Superior temporal gyrus (tissue), 1 donor: Measurements from ENCODE around the gene ISYNA1.
A peak's percentile ranks its signal among the peaks of the same experiment; 100 is the strongest.
"Not testable (repeated sequence)": the region's sequence is repeated elsewhere in the genome, so short reads cannot be mapped to it uniquely, and the experiment has no call there.

Experiments
- DNase-seq: peaks from one replicate; pipeline ENCODE4 v3.0.0-alpha.2; 2016; ENCODE audit errors: extremely low spot score

ISYNA1 gene

DNA sequence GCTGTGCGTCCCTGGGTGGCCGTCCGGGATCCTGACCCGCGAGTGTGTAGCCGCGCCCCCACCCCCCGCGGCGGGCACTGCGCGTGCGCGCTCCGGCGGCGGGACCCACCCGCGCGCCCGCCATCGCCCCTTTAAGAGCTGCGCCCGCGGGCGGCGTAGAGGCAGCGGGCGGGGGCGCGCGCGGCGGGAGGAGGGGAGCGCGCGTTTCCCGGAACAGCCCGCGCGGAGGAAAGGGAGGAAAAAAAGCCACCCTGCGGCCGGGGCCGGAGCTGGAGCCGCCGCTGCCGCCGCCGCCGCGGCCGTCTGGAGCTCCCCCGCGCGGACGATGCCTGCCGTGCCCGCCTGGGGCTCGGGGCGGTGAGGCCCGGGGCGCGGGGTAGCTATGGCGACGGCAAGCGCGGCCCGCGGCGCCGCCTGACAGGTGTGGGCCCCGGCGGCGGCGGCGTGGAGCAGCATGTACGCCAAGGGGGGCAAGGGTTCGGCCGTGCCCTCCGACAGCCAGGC is 18.7 kb downstream of the ISYNA1 start, which contains the start of gene SSBP4:
Gene SSBP4 (plus strand): TSS at position 204 of the 504 bp plus-strand sequence. CDS start 251 bp downstream, at position 455.
- DNase-seq, result peak; percentile 62

DNA sequence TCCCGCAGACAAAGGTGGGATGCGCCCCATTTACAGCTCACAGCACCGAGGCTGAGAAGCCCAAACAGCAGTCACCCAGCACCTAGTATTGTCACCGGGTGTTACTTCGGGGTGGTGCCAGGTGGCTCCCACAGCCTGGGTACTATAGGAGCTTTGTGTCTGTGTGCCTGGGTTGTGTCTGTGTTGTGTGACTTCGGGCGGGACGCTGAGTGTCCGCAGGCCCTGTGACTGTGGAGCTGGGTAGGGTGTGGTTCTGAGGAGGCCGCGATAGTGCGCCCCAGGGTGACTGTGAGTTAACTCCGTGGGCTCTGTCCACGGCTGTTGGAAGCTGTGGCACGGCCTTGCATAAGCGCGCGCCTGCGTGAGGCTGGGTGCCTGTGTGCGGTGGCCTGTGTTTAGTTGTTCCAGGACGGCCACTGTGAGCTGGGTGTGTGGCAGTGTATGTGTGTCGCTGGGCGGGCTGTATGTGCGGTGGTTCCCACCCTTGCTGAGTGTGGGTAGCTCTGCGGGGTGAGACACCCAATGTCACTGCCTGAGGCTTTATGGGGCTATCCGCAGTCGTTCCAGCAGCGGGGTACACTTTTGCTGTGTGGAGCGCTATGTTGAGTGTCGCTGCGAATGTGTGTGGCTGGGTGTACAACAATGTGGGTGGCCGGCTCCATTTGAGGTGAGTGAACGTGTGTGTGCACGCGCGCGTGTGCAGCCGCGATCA is 19.3 kb downstream of the ISYNA1 start:
- peak; percentile 53 for DNase-seq

DNA sequence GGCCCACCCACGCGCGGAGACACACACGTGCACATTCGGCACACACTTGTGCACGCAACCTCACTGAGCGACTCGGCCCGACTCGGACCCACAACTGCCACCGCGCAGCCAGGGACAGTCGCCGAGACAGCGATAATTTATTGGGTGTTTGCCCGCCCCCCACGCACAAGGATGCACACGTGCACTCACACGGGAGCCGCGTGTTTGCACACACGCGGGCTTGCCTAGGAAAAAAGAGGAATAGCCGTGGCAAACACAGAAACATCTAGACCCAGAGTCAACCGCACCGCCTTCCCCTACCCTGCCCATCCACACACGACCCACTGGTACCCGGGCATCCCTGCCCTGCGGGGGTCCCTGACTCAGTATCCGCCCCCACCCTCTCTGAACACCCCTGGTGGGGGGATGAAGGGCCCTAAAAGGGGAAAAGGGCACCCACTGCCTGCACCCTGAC is 19.9 kb downstream of the ISYNA1 start:
- no peak for DNase-seq

- no peak for DNase-seq
Measured at GRCh38 chr19:18417250-18418028, 20.5 kb downstream of the ISYNA1 start.

GRCh38 chr19:18416778-18417249 is 21.1 kb downstream of the ISYNA1 start:
- DNase-seq, result peak; percentile 64

- peak; percentile 36 for DNase-seq
Measured at GRCh38 chr19:18415178-18415867, 22.6 kb downstream of the ISYNA1 start.

DNA sequence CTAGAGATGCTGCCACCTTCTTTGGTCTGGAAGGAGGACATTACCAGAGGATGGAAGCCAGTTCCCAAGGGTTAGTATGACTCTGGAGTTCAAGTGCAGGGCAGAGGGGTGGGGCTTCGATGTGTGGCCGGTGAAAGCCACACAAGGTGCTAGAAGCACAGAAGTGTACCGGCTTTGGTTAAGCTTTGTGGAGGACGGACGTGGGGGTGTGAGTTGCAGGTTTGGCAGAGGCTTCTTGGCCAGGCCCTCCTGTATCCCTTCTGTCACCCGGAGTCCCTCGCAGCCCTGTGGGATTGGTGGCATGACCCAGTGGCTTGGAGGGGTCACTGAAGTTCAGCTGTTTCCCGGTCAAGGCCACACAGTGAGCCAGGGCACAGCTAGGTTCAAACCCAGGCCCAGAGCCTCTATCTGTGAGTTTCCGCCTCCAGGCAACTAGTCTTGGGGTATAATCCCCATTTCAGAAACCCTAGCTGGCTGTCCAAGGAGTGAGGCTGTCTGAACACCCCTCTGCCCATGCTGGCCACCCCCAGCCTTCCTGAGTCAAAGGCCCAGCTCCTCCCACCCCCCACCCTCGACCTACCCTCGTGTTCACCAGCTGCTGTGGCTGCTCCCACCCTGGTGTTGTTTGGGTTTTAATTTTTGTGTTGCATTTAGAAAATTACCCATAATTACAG is 23.3 kb downstream of the ISYNA1 start:
- no peak for DNase-seq

GRCh38 chr19:18412610-18413239 is 25.2 kb downstream of the ISYNA1 start:
- DNase-seq, result no peak

GRCh38 chr19:18408053-18408476 is 29.9 kb downstream of the ISYNA1 start:
- no peak for DNase-seq

GRCh38 chr19:18406749-18407148 is 31.2 kb downstream of the ISYNA1 start:
- DNase-seq, result no peak

GRCh38 chr19:18405754-18406153 is 32.2 kb downstream of the ISYNA1 start:
- not testable (repeated sequence) for DNase-seq

- not testable (repeated sequence) for DNase-seq
Measured at GRCh38 chr19:18402455-18403248, 35.3 kb downstream of the ISYNA1 start.

- DNase-seq, result no peak
Measured at GRCh38 chr19:18401580-18402112, 36.3 kb downstream of the ISYNA1 start.

GRCh38 chr19:18399008-18399407 is 38.9 kb downstream of the ISYNA1 start:
- no peak for DNase-seq

- no peak for DNase-seq
Measured at GRCh38 chr19:18397242-18398202, 40.4 kb downstream of the ISYNA1 start, which contains the start of gene LRRC25. Gene LRRC25, minus strand, starts transcription at chr19:18397622. Its CDS starts 659 bp downstream, at chr19:18396963.

DNA sequence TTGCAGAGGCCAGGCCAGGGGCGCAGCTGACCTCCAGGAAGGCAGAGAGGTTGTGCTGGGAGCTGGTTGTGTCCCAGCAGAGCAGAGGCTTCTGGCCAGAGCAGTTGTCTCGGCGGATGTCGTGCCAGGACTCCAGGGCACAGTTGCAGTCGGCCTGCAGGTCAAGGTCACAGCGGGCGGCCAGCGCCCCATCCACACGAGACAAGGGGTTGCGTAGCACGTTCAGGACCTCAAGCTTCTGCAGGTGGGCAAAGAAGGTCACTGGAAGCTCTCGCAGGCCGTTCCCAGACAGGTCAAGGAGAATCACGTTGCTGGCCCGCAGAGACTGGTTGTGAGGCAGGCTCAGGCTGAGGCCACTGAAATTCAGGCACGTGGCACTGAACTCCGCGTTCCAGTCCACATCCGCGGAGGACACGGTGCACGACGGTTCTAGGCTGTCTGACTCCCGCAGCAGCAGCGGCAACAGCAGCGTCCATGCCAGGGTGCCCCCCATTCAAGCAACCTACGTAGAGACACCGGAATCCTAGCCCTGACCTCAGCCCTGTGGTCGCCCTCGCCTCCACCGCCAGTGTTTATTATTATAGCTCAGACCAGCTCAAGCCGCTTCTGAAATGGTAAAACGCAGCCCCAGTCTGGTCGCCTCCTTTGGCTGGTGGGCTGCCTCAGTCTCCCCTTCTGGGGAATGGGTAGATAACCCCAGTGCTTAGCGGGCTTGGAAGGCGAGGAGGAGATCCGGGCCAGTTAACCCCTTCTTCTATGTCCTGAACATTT is 41.3 kb downstream of the ISYNA1 start:
- DNase-seq, result no peak

DNA sequence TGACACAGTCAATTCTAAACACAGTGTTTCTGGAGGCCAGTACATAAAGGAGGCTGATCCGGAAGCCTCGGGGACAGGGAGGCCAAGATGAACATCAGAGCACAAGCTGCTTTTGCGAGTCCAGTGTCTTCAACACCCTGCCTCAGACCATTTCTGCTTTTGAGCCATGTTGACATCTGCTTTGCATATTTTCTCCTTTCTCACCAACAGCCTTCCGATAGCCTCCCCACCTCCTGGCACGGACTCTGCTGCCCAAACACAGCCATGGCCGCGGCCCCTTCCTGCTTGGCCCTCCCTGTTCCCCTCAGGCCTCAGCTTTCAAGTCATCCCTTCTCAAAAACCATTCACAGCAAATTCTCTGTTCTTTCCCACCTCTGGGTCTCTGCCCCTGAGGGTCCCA is 44.1 kb downstream of the ISYNA1 start:
- no peak for DNase-seq

DNA sequence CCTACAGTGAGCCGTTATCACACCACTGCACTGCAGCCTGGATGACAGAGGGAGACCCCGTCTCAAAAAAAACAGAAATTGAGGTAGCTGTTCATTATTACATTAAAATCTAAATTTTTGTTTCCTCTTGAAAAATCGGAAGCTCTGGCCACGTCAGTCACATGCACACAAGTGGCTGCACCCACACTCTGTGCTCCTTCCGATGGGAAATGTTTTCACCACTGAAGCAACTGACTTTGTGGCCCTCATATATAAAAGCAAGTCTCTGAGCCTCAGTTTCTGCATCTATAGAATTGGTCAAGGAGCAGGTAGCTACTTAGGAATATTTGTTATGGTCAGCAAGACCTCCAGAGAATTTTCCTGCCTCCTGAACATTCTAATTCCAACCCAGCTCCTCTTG is 45.0 kb downstream of the ISYNA1 start:
- DNase-seq, result no peak
